HG03558 (cell line): ENCODE results near the gene PNPLA2.

Experiments used
- ATAC-seq: cut with Tn5 transposase; IDR thresholded peaks from one replicate; pipeline ENCODE4 v1.9.1; 2021; ENCODE audit warnings: moderate number of reproducible peaks; ENCODE audit not compliant: unreplicated experiment; ENCODE audit errors: extremely low read depth

The PNPLA2 gene

DNA sequence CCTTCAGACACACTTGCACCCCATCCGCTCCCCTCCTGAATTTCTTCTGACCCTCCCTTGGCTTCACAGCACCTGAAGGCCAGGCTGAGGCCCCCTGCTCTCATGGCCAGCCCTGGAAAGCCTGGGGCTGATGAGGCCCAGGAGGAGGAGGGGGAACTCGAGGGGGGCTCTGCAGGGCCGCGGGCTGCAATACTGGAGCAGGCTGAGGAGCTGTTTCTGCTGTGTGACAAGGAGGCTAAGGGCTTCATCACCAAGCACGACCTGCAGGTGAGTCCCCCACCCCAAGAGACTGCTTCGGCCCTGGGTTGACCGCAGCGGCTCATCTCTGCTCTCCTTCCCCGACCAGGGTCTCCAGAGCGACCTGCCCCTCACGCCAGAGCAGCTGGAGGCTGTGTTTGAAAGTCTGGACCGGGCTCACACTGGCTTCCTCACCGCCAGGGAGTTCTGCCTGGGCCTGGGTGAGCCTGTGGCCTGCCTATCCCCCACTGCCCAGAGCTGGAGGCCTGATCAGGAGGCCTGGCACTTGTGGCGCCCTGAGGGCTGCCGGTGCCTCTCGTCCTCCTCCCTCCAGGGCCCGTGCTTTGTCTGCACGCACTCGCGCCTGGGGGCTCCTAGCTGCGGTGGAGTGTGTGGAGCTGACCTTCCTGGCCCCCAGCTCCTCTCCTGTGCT lies 9.9 kb downstream of the PNPLA2 start:
- no peak for ATAC-seq

DNA sequence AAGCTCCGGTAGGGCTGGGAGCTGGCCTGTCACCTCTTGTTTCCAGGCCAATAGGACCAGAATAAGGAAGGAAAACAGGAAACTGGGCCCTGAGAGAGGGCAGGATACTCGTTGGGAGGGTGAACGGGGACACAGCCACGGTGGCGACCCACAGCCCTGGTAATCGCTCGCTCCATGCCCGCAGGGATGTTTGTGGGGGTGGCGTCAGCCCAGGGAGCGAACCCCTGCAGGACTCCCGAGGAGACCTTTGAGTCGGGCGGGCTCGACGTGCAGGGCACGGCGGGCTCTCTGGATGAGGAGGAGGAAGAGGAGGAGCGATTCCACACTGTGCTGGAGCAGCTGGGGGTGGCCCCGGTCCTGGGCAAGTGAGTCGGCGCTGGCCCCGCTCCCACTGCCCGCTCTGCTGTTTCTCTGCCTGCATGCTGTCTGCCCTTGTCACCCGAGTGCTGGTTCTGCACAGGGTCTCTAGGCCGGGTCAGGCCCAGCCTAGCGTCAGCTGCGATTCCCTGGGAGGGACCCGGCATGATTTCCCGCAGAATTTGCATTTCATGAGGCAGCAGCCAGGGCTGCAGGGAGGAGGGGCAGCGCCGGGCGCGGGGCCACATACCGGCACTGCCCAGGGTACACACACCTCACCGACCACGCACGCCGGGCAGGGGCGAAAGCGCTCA lies 10.6 kb downstream of the PNPLA2 start:
- no peak for ATAC-seq

DNA sequence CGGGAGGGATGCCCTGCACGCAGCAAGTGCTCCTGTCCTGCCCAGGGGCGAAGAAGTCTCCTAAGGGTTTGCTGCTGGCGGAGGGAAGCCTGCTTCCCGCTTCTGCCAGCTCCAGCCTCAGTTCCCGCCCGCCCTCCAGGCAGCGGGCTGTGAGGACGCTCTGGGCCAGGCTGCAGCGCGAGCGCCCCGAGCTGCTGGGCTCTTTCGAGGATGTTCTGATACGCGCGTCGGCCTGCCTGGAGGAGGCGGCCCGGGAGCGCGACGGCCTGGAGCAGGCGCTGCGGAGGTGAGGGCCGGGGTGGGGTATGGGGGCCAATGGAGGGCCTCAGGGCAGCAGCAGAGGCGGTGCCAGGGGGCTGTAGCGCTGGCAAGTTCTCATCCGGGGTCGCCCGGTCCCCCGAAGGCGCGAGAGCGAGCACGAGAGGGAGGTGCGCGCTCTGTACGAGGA lies 11.2 kb downstream of the PNPLA2 start:
- no peak for ATAC-seq

DNA sequence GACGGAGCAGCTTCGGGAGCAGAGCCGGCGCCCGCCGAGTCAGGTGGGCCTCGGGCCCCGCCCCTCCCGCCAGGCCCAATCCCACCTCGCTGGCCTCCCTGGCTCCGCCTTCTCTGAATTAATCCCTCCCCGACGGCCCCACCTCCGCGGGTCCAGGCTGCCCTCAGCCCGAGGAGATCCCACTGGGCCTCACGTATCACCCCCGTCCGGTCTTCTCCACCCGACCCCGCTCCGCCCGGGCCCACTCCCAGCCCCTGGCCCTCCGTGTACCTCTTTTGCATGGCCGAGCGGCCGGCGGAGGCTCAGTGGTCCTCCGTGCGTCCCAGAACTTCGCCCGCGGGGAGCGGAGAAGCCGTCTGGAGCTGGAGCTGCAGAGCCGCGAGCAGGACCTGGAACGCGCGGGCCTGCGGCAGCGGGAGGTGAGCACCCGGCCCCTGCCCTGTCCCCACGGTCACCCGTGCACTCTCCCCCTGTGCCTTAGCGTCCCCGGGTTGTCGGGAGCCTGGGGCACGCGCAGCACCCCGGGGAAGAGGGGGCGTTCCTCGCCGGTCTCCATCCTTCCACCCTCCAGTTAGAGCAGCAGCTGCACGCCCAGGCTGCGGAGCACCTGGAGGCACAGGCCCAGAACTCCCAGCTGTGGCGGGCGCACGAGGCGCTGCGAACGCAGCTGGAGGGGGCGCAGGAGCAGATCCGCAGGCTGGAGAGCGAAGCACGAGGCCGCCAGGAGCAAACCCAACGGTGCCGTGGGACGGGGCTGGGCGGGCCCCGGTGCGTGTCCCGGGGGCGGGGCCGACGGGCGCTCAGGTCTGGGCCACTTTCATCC lies 11.8 kb downstream of the PNPLA2 start:
- no peak for ATAC-seq

DNA sequence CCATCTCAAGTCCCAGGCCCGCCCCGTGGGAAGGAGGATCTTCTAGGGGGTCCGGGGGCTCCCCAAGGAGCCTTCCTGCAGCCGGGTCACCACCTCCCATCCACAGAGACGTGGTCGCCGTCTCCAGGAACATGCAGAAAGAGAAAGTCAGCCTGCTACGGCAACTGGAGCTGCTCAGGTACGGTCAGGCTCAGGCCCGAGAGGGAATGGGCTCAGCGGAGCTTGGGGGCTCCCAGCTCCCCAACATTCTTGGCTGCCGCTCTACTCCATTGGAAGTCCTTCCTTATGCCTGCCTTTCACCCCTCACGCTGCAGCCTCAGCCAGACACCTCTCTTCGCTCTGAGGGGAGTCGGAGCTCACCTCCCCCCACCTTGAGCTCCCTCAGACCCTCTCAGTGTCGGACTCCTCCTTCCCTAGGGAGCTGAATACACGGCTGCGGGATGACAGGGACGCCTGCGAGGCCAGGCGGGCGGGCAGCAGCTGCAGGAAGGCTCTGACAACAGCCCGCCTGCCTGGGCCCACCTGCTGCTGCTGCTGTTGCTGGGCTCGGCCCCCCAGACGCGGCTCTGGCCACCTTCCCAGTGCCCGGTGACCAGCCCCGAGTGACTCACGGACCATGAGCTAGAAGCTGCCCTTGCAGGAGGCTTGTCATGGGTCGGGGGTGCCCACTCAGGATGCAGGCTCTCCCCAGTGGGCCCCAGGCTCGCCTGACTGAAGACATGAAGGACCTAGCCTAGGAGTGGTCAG lies 12.6 kb downstream of the PNPLA2 start:
- ATAC-seq: no peak

DNA sequence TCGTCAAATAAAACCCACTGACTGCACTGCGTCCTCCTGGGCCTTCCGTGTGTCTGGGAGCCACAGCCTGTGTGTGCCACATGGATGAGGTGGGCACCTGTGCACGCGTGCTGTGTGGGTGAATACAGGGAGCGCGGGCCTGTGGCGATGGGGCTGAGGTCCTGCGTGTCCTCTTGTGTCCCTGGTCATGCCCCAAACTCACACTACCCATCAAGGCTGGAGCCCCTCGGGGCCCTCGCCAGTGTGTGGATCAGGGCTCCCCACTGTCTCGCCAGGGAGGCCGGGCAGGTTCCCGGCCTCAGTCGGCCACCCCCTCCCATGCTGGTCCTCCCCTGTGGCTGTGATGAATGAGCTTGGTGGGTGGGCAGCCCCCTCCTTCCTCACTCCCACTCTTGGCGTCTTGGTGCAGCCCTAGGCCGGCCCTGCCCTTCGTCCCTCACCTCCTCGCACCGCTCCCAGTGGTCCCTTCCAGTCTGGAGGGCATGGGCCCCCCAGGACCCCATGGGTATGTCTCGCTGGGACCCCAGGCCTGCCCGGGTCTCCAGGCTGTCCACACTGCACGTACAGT lies 13.3 kb downstream of the PNPLA2 start:
- no peak for ATAC-seq

DNA sequence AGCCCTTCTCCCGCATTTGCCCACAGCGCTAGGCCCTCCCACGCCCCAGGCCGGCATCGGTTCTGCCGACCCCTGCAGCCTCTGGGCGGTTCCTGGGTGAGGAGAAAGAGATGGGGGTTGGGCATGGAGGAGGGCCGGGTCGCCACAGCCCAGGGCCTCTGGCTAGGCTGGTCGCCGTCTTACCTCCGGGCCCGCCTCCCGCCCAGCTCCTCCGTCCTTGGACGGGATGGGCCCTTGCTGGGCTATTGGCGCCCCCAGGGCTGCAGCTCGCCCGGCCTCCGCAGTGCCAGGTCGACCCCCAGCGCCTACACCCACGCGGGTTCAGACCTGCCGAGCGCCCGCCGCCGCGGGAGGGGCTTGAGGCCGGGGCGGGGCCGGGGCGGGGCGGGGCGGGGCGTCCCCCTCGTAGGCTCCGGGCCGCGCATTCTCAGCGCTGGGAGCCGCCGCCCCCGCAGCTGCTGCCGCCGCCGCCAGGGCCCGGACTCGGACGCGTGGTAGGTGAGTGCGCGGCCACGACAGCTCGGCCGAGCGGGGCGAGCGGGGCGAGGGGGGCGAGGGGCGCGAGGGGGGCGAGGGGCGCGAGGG lies 13.9 kb downstream of the PNPLA2 start, which contains the start of gene CD151:
Gene CD151 (plus strand): TSS at position 424 of the 585 bp plus-strand sequence. CDS start 3,118 bp downstream, outside the sequence.
- no peak for ATAC-seq

DNA sequence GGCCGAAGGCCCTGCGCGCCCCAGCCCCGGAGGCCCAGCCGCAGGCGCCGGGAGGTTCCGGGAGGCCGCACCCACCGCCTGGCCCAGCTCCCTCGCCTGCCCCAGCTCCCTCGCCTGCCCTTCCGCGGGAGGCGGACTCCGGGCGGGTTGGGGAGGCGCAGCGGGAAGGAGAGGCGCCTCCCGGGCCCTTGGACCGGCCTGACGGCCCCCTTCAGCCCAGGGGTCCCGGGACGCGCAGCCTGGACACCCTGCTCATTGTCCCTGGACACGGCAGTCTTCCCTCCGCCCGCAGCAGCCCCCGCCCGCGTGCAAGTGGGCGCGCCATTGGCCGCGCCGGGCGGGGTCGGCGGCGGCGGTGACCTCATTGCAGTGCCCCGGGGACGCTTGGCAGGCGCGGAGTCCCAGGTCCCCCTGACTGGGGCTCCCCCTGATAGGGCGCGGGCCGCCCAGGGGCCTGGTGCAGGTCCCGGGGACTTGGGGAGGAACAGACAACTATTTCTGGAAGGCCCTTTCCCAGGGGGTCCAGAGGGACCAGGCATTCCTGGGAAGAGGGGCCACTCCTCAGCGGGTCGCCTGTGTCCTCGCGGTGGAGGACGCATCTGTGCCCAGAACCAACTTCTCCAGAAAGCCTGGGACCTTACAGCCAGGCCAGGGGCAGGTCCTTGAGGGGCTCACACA lies 14.5 kb downstream of the PNPLA2 start:
- no peak for ATAC-seq

DNA sequence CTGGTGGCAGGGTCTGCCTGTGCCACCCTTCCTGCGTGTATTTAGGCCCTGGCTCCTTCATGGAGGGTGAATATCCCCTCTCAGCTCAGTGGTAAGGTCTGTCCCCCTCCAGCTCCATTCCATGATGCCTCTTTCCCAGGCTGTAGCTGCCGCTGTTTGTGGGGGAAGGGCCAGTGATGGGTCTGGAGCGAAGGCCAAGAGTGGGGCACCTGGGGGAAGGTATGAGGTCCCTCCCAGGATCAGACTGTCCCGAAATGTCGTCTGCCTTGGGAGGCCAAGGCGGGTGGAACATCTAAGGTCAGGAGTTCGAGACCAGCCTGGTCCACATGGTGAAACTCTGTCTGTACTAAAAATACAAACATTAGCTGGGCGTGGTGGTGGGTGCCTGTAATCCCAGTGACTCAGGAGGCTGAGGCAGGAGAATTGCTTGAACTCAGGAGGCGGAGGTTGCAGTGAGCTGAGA lies 15.2 kb downstream of the PNPLA2 start:
- ATAC-seq: no peak

DNA sequence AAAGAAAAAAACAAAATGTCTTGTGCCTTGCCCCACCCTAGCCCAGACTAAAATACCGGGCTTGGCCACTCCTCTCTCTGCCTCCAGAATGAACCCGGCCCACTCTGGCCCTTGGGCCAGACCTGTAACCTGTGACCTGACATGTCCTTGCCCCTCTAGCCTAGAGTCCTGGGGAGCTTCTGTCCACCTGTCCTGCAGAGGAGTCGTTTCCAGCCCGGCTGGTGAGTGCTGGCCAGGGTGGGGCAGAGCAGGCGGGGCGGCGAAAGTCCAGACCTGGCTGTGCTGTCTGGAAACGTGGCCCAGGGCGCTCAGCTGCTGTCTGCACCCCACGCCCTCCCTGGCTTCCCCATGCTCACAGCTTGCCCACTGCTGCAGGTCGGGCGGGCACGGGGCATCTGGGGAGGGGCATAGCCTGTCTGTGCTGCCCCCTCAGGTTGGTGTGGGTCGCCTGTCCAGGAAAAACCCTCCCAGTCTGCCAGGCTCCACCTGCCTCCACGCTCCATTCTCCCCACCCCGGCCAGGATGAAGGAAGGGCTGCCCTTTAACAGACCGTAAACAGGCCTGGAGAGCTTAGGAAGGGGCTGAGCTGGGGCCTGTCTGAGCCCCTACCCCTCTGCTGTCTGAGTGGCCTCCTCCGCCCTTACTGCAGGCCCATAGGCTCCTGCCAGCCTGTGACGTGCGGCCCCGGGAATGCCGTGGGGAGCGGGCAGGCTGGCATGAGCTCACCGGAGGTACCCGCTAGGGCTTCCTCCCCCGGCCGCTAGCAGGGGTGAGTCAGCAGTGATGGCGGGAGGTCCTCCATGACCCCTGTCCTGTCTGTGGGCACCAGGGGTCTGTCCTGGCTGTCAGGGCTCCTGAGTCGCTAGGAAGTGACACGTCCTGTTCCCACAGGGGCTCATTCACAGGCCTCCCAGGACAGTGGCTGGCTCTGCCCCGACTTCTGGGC lies 15.9 kb downstream of the PNPLA2 start:
- no peak for ATAC-seq

DNA sequence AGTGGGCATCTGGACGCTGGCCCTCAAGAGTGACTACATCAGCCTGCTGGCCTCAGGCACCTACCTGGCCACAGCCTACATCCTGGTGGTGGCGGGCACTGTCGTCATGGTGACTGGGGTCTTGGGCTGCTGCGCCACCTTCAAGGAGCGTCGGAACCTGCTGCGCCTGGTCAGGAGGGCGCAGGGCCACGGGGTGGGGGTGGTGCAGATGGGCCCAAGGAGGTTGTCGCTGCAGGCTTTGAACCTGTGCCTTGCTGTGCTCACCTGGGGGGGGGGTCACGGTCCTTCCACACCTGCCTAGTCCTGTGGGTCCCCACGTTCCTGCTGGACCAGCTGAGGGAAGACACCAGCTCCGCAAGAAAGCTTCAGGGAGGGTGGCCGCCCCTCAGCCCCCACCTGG lies 17.6 kb downstream of the PNPLA2 start:
- no peak for ATAC-seq

DNA sequence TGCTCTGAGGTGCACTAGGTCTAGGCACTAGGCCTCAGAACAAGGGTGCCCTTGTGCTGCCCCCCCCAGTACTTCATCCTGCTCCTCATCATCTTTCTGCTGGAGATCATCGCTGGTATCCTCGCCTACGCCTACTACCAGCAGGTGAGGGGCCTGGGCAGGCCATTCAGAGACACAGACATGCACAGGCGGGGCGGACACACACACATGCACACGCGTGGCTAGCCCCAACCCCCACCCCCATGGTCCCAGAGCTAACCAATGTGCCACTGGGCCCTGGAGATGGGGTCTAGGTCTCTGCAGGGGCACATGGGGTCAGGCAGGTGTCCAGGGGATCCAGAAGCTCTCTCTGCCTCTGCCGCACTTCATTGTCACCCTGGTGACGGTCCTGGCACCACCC lies 18.0 kb downstream of the PNPLA2 start:
- no peak for ATAC-seq

DNA sequence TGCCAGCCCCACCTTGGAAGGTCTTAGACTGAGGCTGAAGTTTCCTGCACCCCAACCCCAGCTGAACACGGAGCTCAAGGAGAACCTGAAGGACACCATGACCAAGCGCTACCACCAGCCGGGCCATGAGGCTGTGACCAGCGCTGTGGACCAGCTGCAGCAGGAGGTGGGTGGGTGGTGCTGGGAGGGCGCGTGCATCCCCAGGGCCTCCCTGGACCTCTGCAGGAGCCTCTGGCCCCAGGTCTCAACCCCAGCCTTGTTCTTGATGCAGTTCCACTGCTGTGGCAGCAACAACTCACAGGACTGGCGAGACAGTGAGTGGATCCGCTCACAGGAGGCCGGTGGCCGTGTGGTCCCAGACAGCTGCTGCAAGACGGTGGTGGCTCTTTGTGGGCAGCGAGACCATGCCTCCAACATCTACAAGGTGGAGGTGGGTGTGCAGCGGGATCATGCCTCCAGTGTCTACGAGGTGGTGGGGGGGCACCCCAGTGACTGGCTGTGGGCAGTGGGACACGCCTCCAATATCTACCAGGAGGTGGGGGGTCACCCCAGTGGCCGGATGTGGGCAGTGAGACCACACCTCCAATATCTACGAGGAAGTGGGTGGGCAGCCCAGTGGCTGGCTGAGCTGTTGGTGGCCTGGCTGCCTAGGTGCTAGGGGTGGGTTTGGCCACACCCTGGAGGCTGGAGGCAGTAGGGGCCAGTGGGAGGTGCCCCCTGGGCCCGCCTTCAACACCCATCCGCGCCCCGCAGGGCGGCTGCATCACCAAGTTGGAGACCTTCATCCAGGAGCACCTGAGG lies 18.7 kb downstream of the PNPLA2 start:
- ATAC-seq: no peak

DNA sequence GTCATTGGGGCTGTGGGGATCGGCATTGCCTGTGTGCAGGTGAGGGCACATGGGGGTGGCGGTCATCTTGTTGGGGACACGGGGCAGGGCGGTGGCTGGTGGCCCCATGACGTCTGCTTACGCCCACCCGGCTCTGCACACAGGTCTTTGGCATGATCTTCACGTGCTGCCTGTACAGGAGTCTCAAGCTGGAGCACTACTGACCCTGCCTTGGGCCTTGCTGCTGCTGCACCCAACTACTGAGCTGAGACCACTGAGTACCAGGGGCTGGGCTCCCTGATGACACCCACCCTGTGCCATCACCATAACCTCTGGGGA lies 19.2 kb downstream of the PNPLA2 start:
- ATAC-seq: no peak

DNA sequence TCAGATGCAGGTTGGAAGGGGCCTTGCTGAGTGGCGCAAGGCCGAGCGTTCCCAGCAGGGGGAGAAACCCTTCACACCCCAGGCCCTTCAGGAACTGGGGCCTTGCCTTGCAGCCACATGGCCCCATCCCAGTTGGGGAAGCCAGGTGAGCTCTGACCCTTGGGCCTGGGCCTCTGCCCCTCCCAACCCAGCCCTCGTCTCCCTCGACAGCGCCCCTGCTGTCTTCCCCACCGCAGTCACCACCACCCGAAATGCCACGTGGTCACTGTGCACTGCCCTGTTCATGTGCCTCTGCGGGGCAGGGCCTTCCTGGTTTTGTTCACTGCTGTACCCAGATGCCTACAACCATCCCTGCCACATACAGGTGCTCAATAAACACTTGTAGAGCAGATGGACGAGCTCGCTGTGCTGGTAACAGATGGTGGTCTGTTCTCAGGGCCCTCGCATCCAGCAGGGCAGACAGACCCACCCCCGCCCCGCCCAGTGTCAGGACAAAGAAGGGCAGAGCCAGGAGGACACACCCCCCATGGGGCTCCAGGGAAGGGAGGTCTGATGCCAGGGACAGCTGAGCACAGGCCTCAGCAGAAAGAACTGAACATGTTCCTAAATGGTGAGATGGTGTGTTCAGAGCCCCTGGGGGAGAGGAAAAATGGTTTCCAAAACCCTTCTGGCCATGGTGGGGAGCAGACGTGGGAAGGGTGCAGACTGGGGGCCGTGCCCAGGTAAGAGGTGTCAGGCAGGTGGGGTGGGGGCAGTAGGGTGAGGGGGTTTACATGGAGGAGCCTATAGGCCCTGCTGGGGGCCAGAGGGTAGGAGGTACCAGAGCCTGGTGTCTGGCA lies 19.9 kb downstream of the PNPLA2 start:
- no peak for ATAC-seq

DNA sequence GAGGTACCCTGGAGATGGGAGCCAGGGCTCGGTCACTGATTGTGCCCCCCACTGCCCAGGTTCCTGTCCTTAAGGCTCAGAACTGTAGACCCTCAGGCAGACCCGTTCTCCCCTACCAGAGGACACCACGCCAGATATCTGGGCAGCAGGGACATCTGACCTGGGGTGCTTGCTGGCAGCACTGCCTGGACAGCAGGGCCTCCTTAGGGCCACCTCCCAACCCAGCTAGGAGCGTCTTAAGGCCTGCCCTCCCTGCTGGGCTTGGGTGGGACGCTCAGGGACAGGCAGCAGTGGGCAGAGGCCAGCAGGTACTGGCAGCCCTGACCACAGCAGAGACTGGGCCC lies 20.5 kb downstream of the PNPLA2 start:
- no peak for ATAC-seq
